Muscle layer of duodenum (tissue), 2 donors: Measurements from ENCODE around the gene PLCL2.

Experiments
- H3K27ac ChIP-seq: one replicate; pipeline ENCODE4 v1.7.0; 2013; ENCODE audit warnings: mild to moderate bottlenecking, low read length
- H3K27me3 ChIP-seq: one replicate; pipeline ENCODE4 v1.7.0; 2013; ENCODE audit warnings: low read depth, mild to moderate bottlenecking, control low read depth, low read length
- H3K36me3 ChIP-seq, 2 donors: one replicate each; pipeline ENCODE4 v1.7.0; 2013; ENCODE audit warnings: low read length in 2 of 2, control low read depth in 1 of 2, mild to moderate bottlenecking in 1 of 2; ENCODE audit not compliant: insufficient read depth in 2 of 2, control insufficient read depth in 1 of 2
- H3K4me1 ChIP-seq, 2 donors: one replicate each; pipeline ENCODE4 v1.7.0; 2013; ENCODE audit warnings: low read length in 2 of 2, mild to moderate bottlenecking in 2 of 2, control low read depth in 1 of 2, moderate library complexity in 1 of 2; ENCODE audit not compliant: insufficient read depth in 2 of 2, control insufficient read depth in 1 of 2
- H3K4me3 ChIP-seq, 2 donors: one replicate each; pipeline ENCODE4 v1.7.0; 2013; ENCODE audit warnings: low read length in 2 of 2, low read depth in 1 of 2, mild to moderate bottlenecking in 1 of 2
- H3K9me3 ChIP-seq, 2 donors: one replicate each; pipeline ENCODE4 v1.7.0; 2013; ENCODE audit warnings: low read length in 2 of 2, control low read depth in 1 of 2, mild to moderate bottlenecking in 1 of 2; ENCODE audit not compliant: control insufficient read depth in 1 of 2
- donor health status: healthy.

PLCL2 gene

DNA sequence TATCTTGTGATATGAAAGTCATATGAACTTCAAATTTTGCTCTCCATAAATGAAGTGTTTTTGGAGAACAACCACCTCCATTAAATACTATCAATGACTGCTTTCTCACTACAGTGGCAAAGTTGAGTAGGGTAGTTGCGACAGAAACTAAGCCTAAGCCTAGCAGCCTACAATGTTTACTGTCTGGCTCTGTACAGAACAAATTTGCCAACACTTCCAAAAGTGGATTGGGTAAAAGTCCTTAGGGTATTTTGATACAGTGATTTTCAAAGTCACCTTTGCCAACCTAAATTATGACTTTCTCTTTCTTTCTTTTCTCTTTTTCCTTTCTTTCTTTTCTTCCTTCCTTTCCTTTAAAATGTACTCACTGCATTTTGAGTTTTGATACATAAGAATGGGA, 142.6 kb downstream of the PLCL2 start:
- no peaks in the 10 kb centered on the region for H3K36me3 ChIP-seq
- H3K27me3 ChIP-seq = no peaks in the 10 kb centered on the region
- H3K4me1 ChIP-seq = no peaks in the 10 kb centered on the region
- no peaks in the 10 kb centered on the region for H3K9me3 ChIP-seq
- H3K27ac ChIP-seq = no peak overlapping the region
- H3K4me3 ChIP-seq = no peak overlapping the region

- Histone ChIP-seq H3K27ac (no peak overlapping the region), H3K9me3 (no peaks in the 10 kb centered on the region), H3K27me3 (no peaks in the 10 kb centered on the region), H3K4me1 (no peaks in the 10 kb centered on the region), H3K36me3 (no peaks in the 10 kb centered on the region), H3K4me3 (no peak overlapping the region)
These were observed 143.6 kb downstream of the PLCL2 start for GRCh38 chr3:17028363-17028762.

- no peaks in the 10 kb centered on the region for H3K36me3 ChIP-seq
- H3K4me1 ChIP-seq = no peaks in the 10 kb centered on the region
- H3K27ac ChIP-seq = no peak overlapping the region
- H3K9me3 ChIP-seq = no peaks in the 10 kb centered on the region
- H3K4me3 ChIP-seq = no peak overlapping the region
- no peaks in the 10 kb centered on the region for H3K27me3 ChIP-seq
These were observed 145.7 kb downstream of the PLCL2 start for GRCh38 chr3:17030438-17030837.

DNA sequence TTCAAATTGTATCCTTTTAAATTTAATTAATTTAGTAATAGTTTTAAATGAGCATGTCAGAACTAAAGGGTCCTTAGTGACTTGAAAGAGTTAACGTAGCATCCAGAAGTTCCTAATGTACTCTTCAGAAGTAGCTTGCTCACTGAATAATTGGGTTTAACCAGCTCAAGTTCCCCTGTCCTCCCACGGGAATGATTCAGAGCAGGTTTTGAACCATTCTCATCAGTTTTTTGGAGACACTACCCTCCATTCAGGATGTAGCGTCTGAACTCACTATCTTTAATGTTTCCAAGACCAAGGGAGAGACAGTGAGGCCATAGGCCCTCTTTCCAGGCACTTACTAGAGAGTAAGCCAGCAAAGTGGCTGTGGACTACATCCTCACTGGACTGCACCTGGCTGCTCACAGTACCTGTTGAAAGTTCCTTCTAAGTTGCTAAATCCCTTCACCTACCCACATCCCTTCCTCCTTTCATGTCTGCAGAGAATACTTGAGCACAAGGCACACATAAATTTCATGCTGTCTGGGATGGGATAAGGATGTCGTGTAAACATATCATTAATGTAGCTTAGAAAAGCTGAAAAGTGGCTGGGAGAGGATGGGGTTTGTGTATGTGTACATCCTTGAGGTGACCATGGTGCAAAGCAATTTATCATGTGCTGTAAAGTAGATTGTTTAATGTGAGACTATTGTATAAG, 146.3 kb downstream of the PLCL2 start:
- H3K27ac ChIP-seq = no peak overlapping the region
- no peaks in the 10 kb centered on the region for H3K4me1 ChIP-seq
- H3K36me3 ChIP-seq = no peaks in the 10 kb centered on the region
- no peaks in the 10 kb centered on the region for H3K27me3 ChIP-seq
- H3K9me3 ChIP-seq = no peaks in the 10 kb centered on the region
- no peak overlapping the region for H3K4me3 ChIP-seq

DNA sequence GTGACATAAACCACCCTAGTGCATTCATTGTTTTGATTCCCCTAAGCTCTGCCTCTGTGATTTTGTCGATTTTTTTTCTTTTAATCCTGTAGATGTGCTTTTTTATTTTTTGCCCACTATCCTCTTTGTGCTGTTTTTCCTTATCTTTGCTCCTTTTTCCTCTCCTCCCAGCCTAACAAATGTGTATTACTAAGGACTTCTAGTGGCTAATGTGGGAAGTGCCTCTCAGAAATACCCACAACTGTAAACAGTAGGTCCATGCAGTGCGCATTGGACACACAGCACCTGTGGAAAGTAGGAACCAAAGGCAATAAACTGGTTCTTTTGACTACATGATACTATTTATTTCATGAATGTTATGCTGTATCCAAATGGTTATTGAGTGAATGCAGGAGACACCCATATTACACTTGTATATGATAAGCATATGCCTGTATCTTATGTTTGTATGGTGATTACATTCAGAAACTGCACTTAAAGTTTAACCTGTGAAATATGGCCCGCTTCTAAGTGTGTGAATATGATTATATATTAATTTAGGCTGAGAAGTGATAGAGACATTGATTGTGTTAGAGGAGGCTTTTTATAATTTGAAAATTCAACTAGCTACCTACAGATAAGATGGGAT, 147.8 kb downstream of the PLCL2 start:
- H3K9me3 ChIP-seq = no peaks in the 10 kb centered on the region
- H3K27me3 ChIP-seq = no peaks in the 10 kb centered on the region
- H3K36me3 ChIP-seq = no peaks in the 10 kb centered on the region
- no peaks in the 10 kb centered on the region for H3K4me1 ChIP-seq
- H3K27ac ChIP-seq = no peak overlapping the region
- H3K4me3 ChIP-seq = no peak overlapping the region

DNA sequence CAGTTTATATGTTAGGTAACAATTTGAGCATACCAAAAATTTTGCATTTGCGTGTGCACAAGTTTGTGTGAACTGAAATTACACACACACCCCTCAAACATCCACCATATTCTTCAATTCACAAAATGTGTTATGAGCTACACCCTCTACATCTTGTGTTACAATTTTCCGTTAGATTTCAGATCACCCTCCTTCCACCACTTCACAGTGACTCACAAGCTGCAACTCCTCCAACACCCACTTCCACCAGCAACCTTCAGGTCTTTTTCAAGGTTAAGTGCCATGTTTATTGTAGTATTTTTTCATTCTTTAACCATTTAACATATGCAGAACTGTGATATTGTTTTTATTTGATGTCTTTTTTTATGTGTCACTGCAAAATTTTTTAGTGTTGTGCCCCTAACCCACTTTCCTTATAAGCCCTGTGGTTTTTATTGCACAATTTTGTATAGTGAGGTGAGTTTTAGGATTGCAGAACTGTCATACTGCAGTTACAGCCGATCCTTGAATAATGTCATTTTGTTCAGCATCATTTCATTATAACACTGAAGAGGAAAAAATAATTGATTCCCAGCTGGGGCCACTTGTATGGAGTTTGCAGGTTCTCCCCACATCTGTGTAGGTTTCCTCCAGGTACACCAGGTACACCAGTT, 148.9 kb downstream of the PLCL2 start:
- no peaks in the 10 kb centered on the region for H3K9me3 ChIP-seq
- H3K36me3 ChIP-seq = no peaks in the 10 kb centered on the region
- no peak overlapping the region for H3K27ac ChIP-seq
- H3K27me3 ChIP-seq = no peaks in the 10 kb centered on the region
- no peaks in the 10 kb centered on the region for H3K4me1 ChIP-seq
- no peak overlapping the region for H3K4me3 ChIP-seq

GRCh38 chr3:17035033-17035432, 150.3 kb downstream of the PLCL2 start:
- Histone ChIP-seq H3K27me3 (no peaks in the 10 kb centered on the region), H3K9me3 (no peaks in the 10 kb centered on the region), H3K27ac (no peak overlapping the region), H3K36me3 (no peaks in the 10 kb centered on the region), H3K4me1 (no peaks in the 10 kb centered on the region), H3K4me3 (no peak overlapping the region)

DNA sequence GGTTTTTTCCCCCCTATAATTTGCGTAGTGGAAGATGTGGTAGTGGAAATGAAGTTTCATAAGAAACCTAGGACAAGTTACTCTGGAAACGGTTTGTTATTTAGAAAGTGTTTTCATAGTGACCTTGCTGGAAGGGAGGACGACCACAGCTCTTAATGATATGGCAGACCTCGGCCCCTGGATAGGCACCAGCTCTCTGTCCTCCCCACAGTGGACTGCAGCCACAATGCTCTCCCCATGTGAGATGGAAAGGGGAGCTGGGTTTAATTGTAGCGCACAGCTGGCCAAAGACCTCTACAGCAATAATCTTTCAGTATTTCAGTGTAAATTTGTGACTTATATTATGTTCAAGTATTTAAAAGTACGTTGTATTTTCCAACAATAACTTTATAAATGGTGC, 151.2 kb downstream of the PLCL2 start:
- Histone ChIP-seq H3K27ac (no peak overlapping the region), H3K27me3 (no peaks in the 10 kb centered on the region), H3K4me1 (no peaks in the 10 kb centered on the region), H3K9me3 (no peaks in the 10 kb centered on the region), H3K36me3 (no peaks in the 10 kb centered on the region), H3K4me3 (no peak overlapping the region)

- H3K4me1 ChIP-seq = no peaks in the 10 kb centered on the region
- no peak overlapping the region for H3K4me3 ChIP-seq
- no peaks in the 10 kb centered on the region for H3K9me3 ChIP-seq
- no peak overlapping the region for H3K27ac ChIP-seq
- H3K36me3 ChIP-seq = no peaks in the 10 kb centered on the region
- no peaks in the 10 kb centered on the region for H3K27me3 ChIP-seq
These were observed 153.4 kb downstream of the PLCL2 start for GRCh38 chr3:17038141-17038540.

- Histone ChIP-seq H3K36me3 (no peaks in the 10 kb centered on the region), H3K9me3 (no peaks in the 10 kb centered on the region), H3K27ac (no peak overlapping the region), H3K4me3 (no peak overlapping the region), H3K27me3 (no peaks in the 10 kb centered on the region), H3K4me1 (no peaks in the 10 kb centered on the region)
These were observed 154.3 kb downstream of the PLCL2 start for GRCh38 chr3:17038900-17039553.

DNA sequence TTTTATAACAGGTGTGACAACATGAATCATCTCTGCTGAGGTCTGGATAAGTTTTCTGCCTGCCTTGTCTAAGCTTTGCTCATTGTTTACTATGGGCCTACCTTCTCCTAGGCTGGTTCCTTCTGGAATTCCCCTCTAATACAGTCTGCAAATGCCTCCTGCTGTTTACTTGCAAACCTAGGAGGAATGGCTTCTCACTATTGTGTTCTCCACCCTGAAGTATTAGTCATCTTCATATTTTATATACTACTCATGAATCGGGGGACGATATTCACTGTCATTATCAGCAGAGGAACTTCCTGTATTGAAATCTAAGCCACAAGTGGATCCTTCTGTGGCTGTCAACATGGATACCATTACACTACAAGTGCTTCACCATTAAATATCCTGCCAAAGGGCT, 154.8 kb downstream of the PLCL2 start:
- no peaks in the 10 kb centered on the region for H3K27me3 ChIP-seq
- H3K4me3 ChIP-seq = no peak overlapping the region
- H3K4me1 ChIP-seq = no peaks in the 10 kb centered on the region
- H3K27ac ChIP-seq = no peak overlapping the region
- H3K36me3 ChIP-seq = no peaks in the 10 kb centered on the region
- H3K9me3 ChIP-seq = no peaks in the 10 kb centered on the region
